HG03175 (cell line): Measurements from ENCODE around the gene STXBP5.
"Not testable (repeated sequence)": the region's sequence is repeated elsewhere in the genome, so short reads cannot be mapped to it uniquely, and the experiment has no call there.

Experiments used
- ATAC-seq: cut with Tn5 transposase; IDR thresholded peaks from one replicate; pipeline ENCODE4 v1.9.1; 2021; ENCODE audit warnings: mild to moderate bottlenecking, moderate library complexity; ENCODE audit not compliant: unreplicated experiment

The STXBP5 gene

GRCh38 chr6:147234685-147235084 lies 30.5 kb downstream of the STXBP5 start:
- ATAC-seq: no peak

GRCh38 chr6:147238164-147238563 lies 33.9 kb downstream of the STXBP5 start:
- ATAC-seq: no peak

DNA sequence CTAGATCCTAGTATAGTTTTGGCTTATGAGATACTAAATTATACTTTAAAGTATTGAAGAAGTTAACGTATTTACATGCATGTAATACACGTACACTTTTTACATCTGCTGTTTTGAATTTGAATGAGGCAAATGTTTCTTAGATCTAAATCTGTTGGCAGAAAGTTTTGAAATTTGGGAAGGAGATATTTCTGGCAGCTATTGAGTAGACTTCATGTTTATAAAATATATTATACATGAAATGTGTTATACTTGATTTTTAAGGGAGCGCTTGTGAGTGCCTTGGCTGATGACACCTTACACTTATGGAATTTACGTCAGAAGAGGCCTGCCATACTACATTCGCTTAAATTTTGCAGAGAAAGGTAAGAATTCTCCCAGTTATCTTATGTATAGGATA lies 34.7 kb downstream of the STXBP5 start:
- no peak for ATAC-seq

GRCh38 chr6:147244832-147245231 lies 40.6 kb downstream of the STXBP5 start:
- ATAC-seq: no peak

GRCh38 chr6:147245693-147246092 lies 41.5 kb downstream of the STXBP5 start:
- no peak for ATAC-seq

- no peak for ATAC-seq
Observed at GRCh38 chr6:147246853-147247635, 42.8 kb downstream of the STXBP5 start.

DNA sequence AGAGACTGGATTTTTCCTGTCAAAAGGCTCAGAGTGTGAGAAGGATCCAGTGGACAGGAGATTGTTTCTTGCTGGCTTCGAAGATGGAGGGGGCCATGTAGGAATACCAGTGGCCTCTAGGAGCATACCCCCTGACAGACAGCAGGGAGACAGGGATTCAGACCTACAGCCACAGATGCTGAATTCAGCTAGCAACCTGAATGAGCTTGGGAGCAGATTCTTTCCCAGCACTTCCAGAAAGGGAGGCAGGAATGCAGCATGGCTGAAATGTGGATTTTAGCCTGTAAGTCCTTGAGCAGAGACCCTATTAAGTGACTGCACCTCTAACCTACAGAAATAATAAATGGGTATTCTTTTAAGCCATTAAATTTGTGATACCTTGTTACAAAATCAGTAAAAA lies 44.6 kb downstream of the STXBP5 start:
- ATAC-seq: no peak

DNA sequence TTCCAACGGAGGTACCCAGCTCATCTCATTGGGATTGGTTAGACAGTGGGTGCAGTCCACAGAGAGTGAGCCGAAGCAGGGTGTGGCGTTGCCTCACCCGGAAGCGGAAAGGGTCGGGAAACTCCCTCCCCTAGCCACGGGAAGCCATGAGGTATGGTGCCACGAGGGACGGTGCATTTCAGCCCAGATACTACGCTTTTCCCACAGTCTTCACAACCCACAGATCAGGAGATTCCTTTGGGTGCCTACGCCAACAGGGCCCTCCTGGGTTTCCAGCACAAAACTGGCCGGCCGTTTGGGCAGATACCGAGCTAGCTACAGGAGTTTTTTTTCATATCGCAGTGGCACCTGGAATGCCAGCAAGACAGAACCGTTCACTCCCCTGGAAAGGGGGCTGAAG lies 46.9 kb downstream of the STXBP5 start:
- no peak for ATAC-seq

DNA sequence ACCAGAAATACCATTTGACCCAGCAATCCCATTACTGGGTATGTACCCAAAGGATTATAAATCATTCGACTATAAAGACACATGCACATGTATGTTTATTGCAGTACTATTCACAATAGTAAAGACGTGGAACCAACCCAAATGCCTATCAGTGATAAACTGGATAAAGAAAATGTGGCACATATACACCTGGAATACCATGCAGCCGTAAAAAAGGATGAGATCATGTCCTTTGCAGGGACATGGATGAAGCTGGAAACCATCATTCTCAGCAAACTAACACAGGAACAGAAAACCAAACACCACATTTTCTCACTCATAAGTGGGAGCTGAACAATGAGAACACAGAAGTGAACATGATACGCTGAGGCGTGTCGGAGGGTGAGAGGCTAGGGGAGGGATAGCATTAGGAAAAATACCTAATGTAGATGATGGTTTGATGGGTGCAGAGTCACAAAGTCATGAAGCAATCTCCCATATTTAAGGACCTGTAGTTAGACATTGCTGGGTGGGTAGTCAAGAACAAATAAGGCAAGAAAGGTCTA lies 50.8 kb downstream of the STXBP5 start:
- not testable (repeated sequence) for ATAC-seq

- ATAC-seq: no peak
Observed at GRCh38 chr6:147255948-147256674, 51.9 kb downstream of the STXBP5 start.

- ATAC-seq: no peak
Observed at GRCh38 chr6:147257760-147258159, 53.5 kb downstream of the STXBP5 start.

- no peak for ATAC-seq
Observed at GRCh38 chr6:147260091-147260490, 55.9 kb downstream of the STXBP5 start.

DNA sequence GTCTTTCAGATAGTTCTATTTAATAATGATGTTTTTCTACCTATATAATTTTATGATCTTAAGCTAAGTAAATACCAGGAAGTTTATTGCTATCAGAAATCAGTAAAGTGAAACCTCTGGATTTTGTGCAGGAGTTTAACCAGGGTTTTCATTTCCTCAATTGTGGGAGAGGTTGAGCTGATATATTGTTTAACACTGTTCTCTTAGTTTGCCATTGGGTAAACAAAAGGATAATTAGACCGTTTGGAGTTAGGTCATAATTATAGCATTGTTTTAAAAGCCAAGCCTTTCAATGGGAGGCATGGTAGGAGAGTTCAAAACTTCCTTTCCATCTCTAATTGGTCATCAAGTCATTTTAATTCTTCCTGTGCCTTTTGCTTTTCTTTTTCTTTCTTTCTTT lies 58.7 kb downstream of the STXBP5 start:
- ATAC-seq: no peak

DNA sequence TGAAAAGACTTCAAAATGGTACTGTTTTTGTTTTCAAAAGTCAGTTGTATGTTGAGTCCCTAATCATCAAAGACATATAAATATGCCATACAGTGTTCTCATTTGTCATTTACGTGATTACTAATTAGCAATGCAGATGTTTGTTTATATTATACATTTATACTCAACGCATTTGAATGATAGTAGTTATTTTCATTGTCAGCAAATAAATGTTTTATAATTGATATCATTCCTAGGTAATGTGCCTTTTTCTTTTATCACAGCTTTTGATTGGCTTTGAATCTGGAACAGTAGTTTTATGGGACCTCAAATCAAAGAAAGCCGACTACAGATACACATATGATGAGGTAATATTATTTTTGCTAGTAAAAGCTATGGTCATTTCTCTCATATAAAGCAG lies 62.6 kb downstream of the STXBP5 start:
- no peak for ATAC-seq

DNA sequence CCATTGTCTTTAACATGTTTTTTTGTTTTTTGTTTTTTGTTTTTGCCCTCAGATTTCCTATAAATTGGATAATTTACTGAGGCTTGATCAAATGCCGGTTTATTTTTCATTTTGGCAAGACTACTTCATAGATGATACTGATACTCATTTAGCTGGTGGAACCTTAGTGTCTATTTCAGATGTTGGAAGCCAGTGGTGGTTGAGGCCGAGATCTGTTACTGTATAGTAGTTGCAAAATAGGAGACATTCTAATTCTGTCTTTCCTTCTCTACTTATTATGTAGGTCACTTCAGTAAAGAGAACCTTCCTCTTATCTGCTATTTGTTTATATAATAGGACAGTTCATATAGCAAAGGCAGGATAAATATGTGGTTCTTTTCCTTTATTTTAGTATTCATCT lies 63.4 kb downstream of the STXBP5 start:
- ATAC-seq: no peak

DNA sequence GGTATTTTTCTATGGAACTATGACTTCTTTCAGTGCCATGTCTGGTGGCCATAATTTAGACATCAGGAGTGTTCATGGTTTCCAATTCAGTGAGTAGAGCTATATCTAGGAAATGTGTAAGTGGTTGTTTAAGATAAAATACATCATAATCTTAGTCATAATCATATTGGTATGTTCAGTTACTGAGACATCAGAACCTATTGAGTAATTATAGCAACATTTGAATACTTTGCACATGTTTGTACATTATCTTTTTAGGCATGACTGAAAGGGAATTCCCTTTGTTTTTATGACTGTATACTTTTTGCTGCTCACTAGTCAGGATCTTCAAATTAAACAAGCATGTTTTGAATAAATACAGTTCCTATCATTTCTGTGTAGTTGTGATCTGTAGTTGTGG lies 64.0 kb downstream of the STXBP5 start:
- no peak for ATAC-seq

DNA sequence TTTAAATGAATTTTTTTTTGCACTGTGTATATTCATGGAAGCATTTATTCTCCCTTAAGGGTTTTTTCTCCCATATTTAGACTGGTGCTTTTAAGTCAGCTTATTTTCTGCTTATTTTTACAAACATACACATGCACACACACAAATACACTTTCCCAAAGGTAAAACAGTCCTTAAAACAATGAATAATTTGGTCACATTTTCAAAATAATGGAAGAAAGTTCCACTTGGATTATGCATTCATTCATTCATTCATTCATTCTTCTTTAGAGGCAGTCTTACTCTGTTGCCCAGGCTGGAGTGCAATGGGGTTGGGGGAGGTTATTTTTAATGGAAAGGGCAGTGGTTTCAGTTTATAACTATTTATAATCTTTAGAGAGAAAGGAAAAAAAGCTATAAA lies 69.8 kb downstream of the STXBP5 start:
- ATAC-seq: no peak

GRCh38 chr6:147274776-147275175 lies 70.6 kb downstream of the STXBP5 start:
- ATAC-seq: no peak

DNA sequence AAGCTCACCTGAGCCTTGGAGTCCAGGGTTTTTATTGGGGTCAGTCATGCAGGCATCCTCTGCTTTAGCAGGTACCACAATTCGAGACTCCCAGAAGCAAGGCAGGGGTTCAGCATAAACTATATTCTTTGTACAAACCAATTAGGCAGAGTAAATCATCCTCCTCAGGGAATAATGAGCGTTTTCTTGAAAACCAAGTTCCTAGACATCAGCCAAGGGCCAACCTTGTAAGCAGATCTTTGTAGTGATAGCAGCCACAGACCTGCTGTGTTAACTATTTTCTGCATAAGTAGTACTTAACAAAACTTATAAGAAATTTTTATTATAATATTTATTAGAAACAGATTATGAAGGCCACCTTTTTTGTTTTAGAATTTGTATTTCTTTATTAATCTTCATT lies 74.7 kb downstream of the STXBP5 start:
- ATAC-seq: no peak

GRCh38 chr6:147279427-147279826 lies 75.2 kb downstream of the STXBP5 start:
- no peak for ATAC-seq

DNA sequence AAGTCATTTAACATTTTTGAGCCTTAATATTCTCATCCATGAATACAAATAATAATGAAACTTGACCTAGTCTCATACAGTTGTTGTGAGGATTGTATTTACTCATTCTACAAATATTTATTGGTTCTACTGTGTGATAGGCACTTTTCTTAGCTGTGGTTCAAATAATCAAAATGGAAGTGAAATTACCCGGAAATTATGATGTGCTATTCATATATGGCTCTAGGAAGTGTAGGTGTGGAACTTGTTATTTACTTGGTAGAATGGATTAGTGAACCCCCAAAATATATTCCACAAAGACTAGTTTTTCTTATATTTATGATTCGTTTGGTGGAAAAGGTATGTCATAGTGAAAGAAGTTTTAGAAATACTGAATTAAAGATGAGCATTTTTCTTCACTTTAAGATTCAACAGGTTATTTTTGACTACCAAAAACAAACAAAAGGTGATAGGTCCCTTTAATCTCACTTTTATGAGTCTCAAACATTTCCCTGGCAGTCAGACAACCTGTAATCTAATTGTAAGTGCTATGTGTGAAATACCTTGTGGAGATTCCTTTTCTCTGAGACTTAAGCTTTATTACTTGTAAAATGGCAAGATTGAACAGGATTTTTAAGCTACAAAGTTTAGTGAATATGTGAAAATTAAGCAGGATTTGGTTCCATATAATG lies 77.8 kb downstream of the STXBP5 start:
- ATAC-seq: no peak

DNA sequence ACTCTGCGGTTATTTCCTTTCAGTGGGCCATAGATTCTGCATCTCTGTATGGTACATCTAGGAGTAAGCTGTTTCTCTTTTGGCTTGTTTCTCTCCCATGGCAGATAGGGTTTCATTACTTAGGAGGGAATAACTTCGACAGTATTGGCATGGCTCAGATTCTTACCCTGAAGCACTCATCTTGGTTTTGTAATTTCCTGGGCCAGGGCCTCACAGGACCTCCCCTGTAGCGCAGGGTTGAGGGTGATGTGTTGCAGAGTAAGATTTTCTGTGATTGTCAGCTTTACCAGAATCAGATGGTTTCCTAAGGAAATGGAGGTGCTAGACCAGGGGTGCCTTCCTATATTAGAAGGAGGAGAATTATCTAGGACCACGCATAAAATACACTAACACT lies 78.3 kb downstream of the STXBP5 start:
- no peak for ATAC-seq
